GM12878 (cell line): Measurements from ENCODE around the gene CMBL. TPM values are rescaled to one million over a fixed set of nuclear protein-coding genes. Genes with fewer than 3 reads are reported as not detected.
"Not testable (repeated sequence)": the region's sequence is repeated elsewhere in the genome, so short reads cannot be mapped to it uniquely, and the experiment has no call there.

Source experiments
- ATAC-seq: fragments of 200-7000 bp; cut with Tn5 transposase; 3 replicates; pipeline ENCODE4 v1.9.1; 2020; ENCODE audit warnings: mild to moderate bottlenecking, moderate library complexity
- BruUV-seq: library from RNA; stranded (reverse); fragments of 400-500 nt; replicated peaks from 2 replicates; lab custom pipeline; 2021; lab: Mats Ljungman, UMichigan
- CTCF ChIA-PET: fragments of 300-600 bp; sonication (Branson Sonifier 250); formaldehyde crosslinking; extraction: SDS; loops from one replicate; lab custom pipeline; 2021; ENCODE audit warnings: inconsistent platforms; lab: Yijun Ruan, JAX
- POLR2A ChIA-PET: fragments of 350-600 bp; formaldehyde crosslinking; extraction: SDS; loops from one replicate; lab custom pipeline; 2021; ENCODE audit warnings: inconsistent platforms; lab: Charles Lee
- RAD21 ChIA-PET: fragments of 300-600 bp; sonication (Branson Sonifier 250); formaldehyde crosslinking; loops from one replicate; lab custom pipeline; 2023; ENCODE audit warnings: antibody characterized with exemption; ENCODE audit not compliant: unreplicated experiment; lab: Charles Lee
- SMC1A ChIA-PET: fragments of 300-600 bp; sonication (Branson Sonifier 250); formaldehyde crosslinking; loops from one replicate; lab custom pipeline; 2023; ENCODE audit not compliant: unreplicated experiment, uncharacterized antibody; lab: Charles Lee
- DNase-seq: peaks from one replicate; pipeline ENCODE4 v3.0.0-alpha.2; 2011; ENCODE audit warnings: low read depth, low spot score
- FAIRE-seq: peaks from 3 replicates; lab custom pipeline; 2011; peaks lifted over from hg19 to GRCh38; lab: Jason Lieb, UNC
- H2AFZ ChIP-seq: 2 replicates; pipeline ENCODE4 v1.6.0; 2011; ENCODE audit warnings: low read depth, low read length, control low read depth; ENCODE audit not compliant: control insufficient read depth
- H3K27ac ChIP-seq: 2 replicates; pipeline ENCODE4 v1.5.1; 2011; ENCODE audit warnings: control low read depth; ENCODE audit not compliant: control insufficient read depth, insufficient read depth
- H3K27me3 ChIP-seq, 2 experiments: replicated peaks in 1 of 2; 2 replicates each; pipeline versions ENCODE4 v1.6.0 to v1.6.1; 2011; ENCODE audit warnings: low read length in 1 of 2; ENCODE audit not compliant: control insufficient read depth in 2 of 2, insufficient read depth in 2 of 2
- H3K36me3 ChIP-seq, 2 experiments: 2 replicates each; pipeline ENCODE4 v1.5.1; 2011; ENCODE audit warnings: low read length in 1 of 2; ENCODE audit not compliant: control insufficient read depth in 2 of 2, insufficient read depth in 2 of 2
- H3K4me1 ChIP-seq: 2 replicates; pipeline ENCODE4 v1.6.1; 2011; ENCODE audit warnings: mild to moderate bottlenecking, low read length, moderate library complexity, mixed read lengths; ENCODE audit not compliant: control insufficient read depth, insufficient read depth
- H3K4me2 ChIP-seq: 2 replicates; pipeline ENCODE4 v1.6.0; 2011; ENCODE audit warnings: control low read depth; ENCODE audit not compliant: control insufficient read depth, insufficient read depth
- H3K4me3 ChIP-seq: fragments of 200-600 bp; sonication (generic); 2 replicates; pipeline ENCODE4 v1.5.1; 2016
- H3K79me2 ChIP-seq: 2 replicates; pipeline ENCODE4 v1.6.0; 2011; ENCODE audit warnings: low read length; ENCODE audit not compliant: control insufficient read depth, insufficient read depth
- H3K9ac ChIP-seq: 2 replicates; pipeline ENCODE4 v1.8.0; 2011; ENCODE audit warnings: low read length, control low read depth, mixed read lengths; ENCODE audit not compliant: control insufficient read depth, insufficient read depth
- H3K9me3 ChIP-seq: replicated peaks from 3 replicates; pipeline ENCODE4 v1.5.1; 2011; ENCODE audit warnings: mild to moderate bottlenecking, low read length; ENCODE audit not compliant: control insufficient read depth, insufficient read depth
- H4K20me1 ChIP-seq: 2 replicates; pipeline ENCODE4 v1.6.0; 2011; ENCODE audit not compliant: control insufficient read depth, insufficient read depth
- ATF3 ChIP-seq: IDR thresholded peaks from 2 replicates; pipeline ENCODE4 v1.6.1; 2011; ENCODE audit warnings: low read depth, mild to moderate bottlenecking, low read length, moderate library complexity, borderline replicate concordance; ENCODE audit errors: extremely low read depth
- PKNOX1 ChIP-seq: fragments of 450-650 bp; IDR thresholded peaks from 2 replicates; pipeline ENCODE4 v1.6.1; 2016; ENCODE audit warnings: mild to moderate bottlenecking
- WGBS: methylation state at CpG from one replicate; pipeline ENCODE4 v1.1.6; 2016; ENCODE audit warnings: low lambda C conversion rate; ENCODE audit not compliant: insufficient replicate concordance, insufficient coverage; ENCODE audit errors: missing lambda C conversion rate; 5-methylcytosine and 5-hydroxymethylcytosine counted together
- in situ Hi-C: fragments of 300-500 bp; cut with MboI; formaldehyde crosslinking; loops from 9 replicates; pipeline ENCODE4 v1.14.3; 2018; ENCODE audit warnings: mixed read lengths
- intact Hi-C: fragments of 100-400 bp; cut with micrococcal nuclease; formaldehyde crosslinking; loops from one replicate; pipeline ENCODE4 v1.14.2; 2022; ENCODE audit not compliant: unreplicated experiment
- polyA plus RNA-seq, 11 experiments: library from polyadenylated mRNA; depleted of rRNA in 4 of 11; unstranded in 6 of 11; stranded (reverse) in 5 of 11; fragments of >200 nt; fragmentation: Nextera tagmentation in 4 of 11; fragmentation: Illumina TruSeq in 1 of 11; extraction: Ambion mirVana in 4 of 11; extraction: Trizol in 1 of 11; gene quantifications; 1 replicate in 1 of 11; 2 replicates in 10 of 11; pipeline versions ENCODE4 v1.2.1 to v1.2.3, GENCODE V29; 2011 to 2016; ENCODE audit warnings: inconsistent platforms in 2 of 11, missing spikeins in 2 of 11, low read depth in 1 of 11
- total RNA-seq, 4 experiments: library from RNA; depleted of rRNA in 3 of 4; stranded (reverse); fragments of >200 nt in 3 of 4; fragmentation: Illumina TruSeq in 1 of 4; extraction: Trizol in 1 of 4; gene quantifications; 2 replicates each; pipeline versions ENCODE4 v1.2.1 to v1.2.3, GENCODE V29; 2013 to 2021

The CMBL gene
- total and polyA plus RNA-seq, 10 of the 15 experiments (the other 5 are each of a cell fraction or from before 2014, with no cell fraction given): 1.8 to 15.6 (median 7.5) TPM

GRCh38 chr5:10248378-10249260 is 59.1 kb downstream of the CMBL start:
- peak; percentile 8 for ATAC-seq
- TF ChIP-seq ATF3 (no peak), PKNOX1 (0 out of 2 replicates have a peak, but pooled peaks have one; percentile 9)
- TF ChIP-seq, all 136 proteins: peak for 1
- WGBS: 41% methylated on average over 29 of the region's 29 CpGs
- FAIRE-seq (no peak), DNase-seq (no peak)
- CTCF ChIA-PET: interaction anchor here (1.4 to 1.5 kb wide), 2 partner anchors 35 to 109 kb away, joined by 5 to 6 read pairs; no protein-coding TSS in a partner anchor
- Histone ChIP-seq H3K27me3 (no peaks in the 10 kb centered on the region), H3K27ac (peak overlapping the region; percentile 97), H3K4me3 (peak overlapping the region; percentile 94), H3K9me3 (no peaks in the 10 kb centered on the region), H3K4me2 (peak overlapping the region; percentile 87), H3K4me1 (peaks cover 7% of the 10 kb centered on the region; the same call in 1 of the 2 replicates), H3K79me2 (peaks cover 57% of the 10 kb centered on the region), H3K36me3 (peaks cover 0 to 5% of the 10 kb centered on the region in 2 experiments; a peak in 1 of 4 replicates), H4K20me1 (peaks cover 3% of the 10 kb centered on the region; the same call in 1 of the 2 replicates), H2AFZ (peak overlapping the region; percentile 45), H3K9ac (peak overlapping the region; percentile 85)
- POLR2A ChIA-PET: interaction anchor here (0.6 to 0.7 kb wide), 3 partner anchors 23 to 322 kb away, joined by 4 to 8 read pairs (median 5); no protein-coding TSS in a partner anchor
- SMC1A ChIA-PET: no interaction called here
- in situ Hi-C loops: no loop called here
- RAD21 ChIA-PET: no interaction called here
- no TSS peak for BruUV-seq
- intact Hi-C loops: no loop called here

GRCh38 chr5:10247217-10247616 is 60.5 kb downstream of the CMBL start:
- RAD21 ChIA-PET, H3K4me1 ChIP-seq, DNase-seq, H3K9me3 ChIP-seq, H3K36me3 ChIP-seq, H3K9ac ChIP-seq, POLR2A ChIA-PET, SMC1A ChIA-PET, BruUV-seq, H2AFZ ChIP-seq, FAIRE-seq, H3K27ac ChIP-seq, ATAC-seq, H4K20me1 ChIP-seq, H3K27me3 ChIP-seq, in situ Hi-C loops, H3K4me2 ChIP-seq, intact Hi-C loops, H3K4me3 ChIP-seq: not testable (repeated sequence)
- 100% methylated on average over 4 of the region's 4 CpGs for WGBS
- peaks cover 44% of the 10 kb centered on the region for H3K79me2 ChIP-seq
- CTCF ChIA-PET: interaction anchor here (0.7 to 1.3 kb wide), 3 partner anchors 37 to 111 kb away, joined by 3 read pairs; no protein-coding TSS in a partner anchor
